Tibial nerve (tissue), 4 donors: ENCODE results near the gene CD300E.

Experiments used
- EP300 ChIP-seq, 2 donors: sonication (generic); formaldehyde crosslinking; IDR thresholded peaks; one replicate each; pipeline ENCODE4 v1.6.1; 2017; ENCODE audit warnings: antibody characterized with exemption in 2 of 2, mild to moderate bottlenecking in 1 of 2
- POLR2A ChIP-seq, 2 donors: fragments of 450-650 bp; IDR thresholded peaks; one replicate each; pipeline ENCODE4 v1.6.1; 2017; ENCODE audit warnings: antibody characterized with exemption in 2 of 2, mild to moderate bottlenecking in 2 of 2, moderate library complexity in 2 of 2
- TF ChIP-seq, protein P1 (sequence below), 5 experiments: fragments of 200-600 bp in 3 of 5; fragments of 450-650 bp in 2 of 5; sonication (generic) in 3 of 5; IDR thresholded peaks; one replicate each; pipeline ENCODE4 v1.5.1; 2016 to 2019; ENCODE audit warnings: antibody characterized with exemption in 5 of 5, mild to moderate bottlenecking in 3 of 5, moderate library complexity in 2 of 5

DNA sequence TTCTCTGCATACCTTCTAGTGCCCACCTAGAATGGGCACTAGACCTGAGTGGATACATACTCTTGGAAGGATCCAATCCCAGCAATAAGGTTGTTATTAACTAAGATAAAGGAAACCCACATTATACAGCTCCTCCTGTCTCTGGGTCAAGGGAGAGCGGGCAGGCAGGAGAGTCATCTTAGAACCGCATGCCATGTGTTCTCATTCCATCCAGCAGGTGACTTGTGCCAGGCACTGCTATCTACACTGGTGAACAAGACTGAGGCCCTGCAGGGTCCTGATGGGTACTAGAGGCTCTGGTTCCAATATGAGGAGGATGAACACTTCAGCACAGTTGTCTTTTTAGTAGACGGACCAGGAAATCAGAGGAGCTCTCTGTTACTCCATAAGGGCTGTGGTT lies 50.4 kb downstream of the CD300E start:
- TF ChIP-seq EP300 (IDR thresholded peaks at IDR 0.05) = no peak
- TF ChIP-seq, protein P1, sequence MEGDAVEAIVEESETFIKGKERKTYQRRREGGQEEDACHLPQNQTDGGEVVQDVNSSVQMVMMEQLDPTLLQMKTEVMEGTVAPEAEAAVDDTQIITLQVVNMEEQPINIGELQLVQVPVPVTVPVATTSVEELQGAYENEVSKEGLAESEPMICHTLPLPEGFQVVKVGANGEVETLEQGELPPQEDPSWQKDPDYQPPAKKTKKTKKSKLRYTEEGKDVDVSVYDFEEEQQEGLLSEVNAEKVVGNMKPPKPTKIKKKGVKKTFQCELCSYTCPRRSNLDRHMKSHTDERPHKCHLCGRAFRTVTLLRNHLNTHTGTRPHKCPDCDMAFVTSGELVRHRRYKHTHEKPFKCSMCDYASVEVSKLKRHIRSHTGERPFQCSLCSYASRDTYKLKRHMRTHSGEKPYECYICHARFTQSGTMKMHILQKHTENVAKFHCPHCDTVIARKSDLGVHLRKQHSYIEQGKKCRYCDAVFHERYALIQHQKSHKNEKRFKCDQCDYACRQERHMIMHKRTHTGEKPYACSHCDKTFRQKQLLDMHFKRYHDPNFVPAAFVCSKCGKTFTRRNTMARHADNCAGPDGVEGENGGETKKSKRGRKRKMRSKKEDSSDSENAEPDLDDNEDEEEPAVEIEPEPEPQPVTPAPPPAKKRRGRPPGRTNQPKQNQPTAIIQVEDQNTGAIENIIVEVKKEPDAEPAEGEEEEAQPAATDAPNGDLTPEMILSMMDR (IDR thresholded peaks at IDR 0.05) = no peak
- no peak for TF ChIP-seq POLR2A (IDR thresholded peaks at IDR 0.05)
